Measurements from ENCODE around the gene FN3K.
"Not testable (repeated sequence)": the region's sequence is repeated elsewhere in the genome, so short reads cannot be mapped to it uniquely, and the experiment has no call there.

The FN3K gene

DNA sequence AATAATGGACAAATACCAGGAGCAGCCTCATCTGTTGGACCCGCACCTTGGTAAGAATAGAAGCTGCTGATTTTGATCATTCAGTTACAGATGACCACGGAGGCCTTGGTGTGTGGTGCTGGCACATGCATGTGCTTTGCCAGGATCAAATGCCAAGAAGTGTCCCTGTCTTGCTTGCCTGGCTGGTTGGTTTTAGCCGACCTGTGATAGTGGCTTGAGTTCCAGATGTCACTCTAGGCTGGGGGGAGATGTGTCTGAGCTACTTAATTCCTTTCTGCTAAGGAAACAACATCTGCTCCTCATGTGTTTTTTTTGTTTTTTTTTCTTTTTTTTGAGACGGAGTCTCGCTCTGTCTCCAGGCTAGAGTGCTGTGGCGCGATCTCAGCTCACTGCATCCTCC is 20.8 kb downstream of the FN3K start:
- Histone ChIP-seq H3K36me3 (ENCODE audit: low read depth) (peaks cover 37% of the 10 kb centered on the region), H3K27me3 (ENCODE audit: insufficient read depth, poor library complexity, severe bottlenecking) (no peaks in the 10 kb centered on the region), H3K4me3 (ENCODE audit: severe bottlenecking) (no peak overlapping the region), H3K9me3 (ENCODE audit: severe bottlenecking) (no peaks in the 10 kb centered on the region), H3K27ac (ENCODE audit: poor library complexity, severe bottlenecking) (no peak overlapping the region), H3K4me1 (ENCODE audit: insufficient read depth, poor library complexity, severe bottlenecking) (peaks cover 7% of the 10 kb centered on the region)
- TF ChIP-seq, protein P1, sequence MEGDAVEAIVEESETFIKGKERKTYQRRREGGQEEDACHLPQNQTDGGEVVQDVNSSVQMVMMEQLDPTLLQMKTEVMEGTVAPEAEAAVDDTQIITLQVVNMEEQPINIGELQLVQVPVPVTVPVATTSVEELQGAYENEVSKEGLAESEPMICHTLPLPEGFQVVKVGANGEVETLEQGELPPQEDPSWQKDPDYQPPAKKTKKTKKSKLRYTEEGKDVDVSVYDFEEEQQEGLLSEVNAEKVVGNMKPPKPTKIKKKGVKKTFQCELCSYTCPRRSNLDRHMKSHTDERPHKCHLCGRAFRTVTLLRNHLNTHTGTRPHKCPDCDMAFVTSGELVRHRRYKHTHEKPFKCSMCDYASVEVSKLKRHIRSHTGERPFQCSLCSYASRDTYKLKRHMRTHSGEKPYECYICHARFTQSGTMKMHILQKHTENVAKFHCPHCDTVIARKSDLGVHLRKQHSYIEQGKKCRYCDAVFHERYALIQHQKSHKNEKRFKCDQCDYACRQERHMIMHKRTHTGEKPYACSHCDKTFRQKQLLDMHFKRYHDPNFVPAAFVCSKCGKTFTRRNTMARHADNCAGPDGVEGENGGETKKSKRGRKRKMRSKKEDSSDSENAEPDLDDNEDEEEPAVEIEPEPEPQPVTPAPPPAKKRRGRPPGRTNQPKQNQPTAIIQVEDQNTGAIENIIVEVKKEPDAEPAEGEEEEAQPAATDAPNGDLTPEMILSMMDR (IDR thresholded peaks at IDR 0.05; ENCODE audit: poor library complexity, severe bottlenecking) = no peak
- no peak for ATAC-seq (ENCODE audit: low read depth)
- no peak for DNase-seq (ENCODE audit: low spot score)

DNA sequence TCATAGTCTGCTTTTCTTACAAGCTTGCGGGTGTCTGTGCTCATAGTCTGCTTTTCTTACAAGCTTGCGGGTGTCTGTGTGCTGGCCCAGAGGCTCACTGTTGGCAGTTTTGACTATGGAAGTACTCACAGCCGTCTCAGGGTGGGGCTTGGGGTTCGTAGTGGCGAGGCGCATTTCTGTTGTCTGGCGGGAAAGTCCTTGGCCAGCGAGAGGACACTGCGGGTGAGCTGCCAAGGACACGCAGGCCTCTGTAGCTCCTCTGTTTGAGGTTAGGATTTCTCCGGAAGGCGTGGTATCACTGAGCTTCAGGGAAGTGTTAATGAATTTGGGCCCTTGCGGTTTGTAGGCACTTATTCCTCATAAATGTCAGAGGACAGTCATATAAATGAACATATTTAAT is 30.0 kb downstream of the FN3K start:
- DNase-seq (ENCODE audit: low spot score) (no peak), ATAC-seq (ENCODE audit: low read depth) (no peak)
- peaks cover 77% of the 10 kb centered on the region for H3K36me3 ChIP-seq (ENCODE audit: low read depth)
- no peaks in the 10 kb centered on the region for H3K27me3 ChIP-seq (ENCODE audit: insufficient read depth, poor library complexity, severe bottlenecking)
- no peak overlapping the region for H3K27ac ChIP-seq (ENCODE audit: poor library complexity, severe bottlenecking)
- H3K9me3 ChIP-seq (ENCODE audit: severe bottlenecking) = no peaks in the 10 kb centered on the region
- no peak overlapping the region for H3K4me3 ChIP-seq (ENCODE audit: severe bottlenecking)
- TF ChIP-seq, protein P1 (IDR thresholded peaks at IDR 0.05; ENCODE audit: poor library complexity, severe bottlenecking) = no peak
- no peaks in the 10 kb centered on the region for H3K4me1 ChIP-seq (ENCODE audit: insufficient read depth, poor library complexity, severe bottlenecking)

DNA sequence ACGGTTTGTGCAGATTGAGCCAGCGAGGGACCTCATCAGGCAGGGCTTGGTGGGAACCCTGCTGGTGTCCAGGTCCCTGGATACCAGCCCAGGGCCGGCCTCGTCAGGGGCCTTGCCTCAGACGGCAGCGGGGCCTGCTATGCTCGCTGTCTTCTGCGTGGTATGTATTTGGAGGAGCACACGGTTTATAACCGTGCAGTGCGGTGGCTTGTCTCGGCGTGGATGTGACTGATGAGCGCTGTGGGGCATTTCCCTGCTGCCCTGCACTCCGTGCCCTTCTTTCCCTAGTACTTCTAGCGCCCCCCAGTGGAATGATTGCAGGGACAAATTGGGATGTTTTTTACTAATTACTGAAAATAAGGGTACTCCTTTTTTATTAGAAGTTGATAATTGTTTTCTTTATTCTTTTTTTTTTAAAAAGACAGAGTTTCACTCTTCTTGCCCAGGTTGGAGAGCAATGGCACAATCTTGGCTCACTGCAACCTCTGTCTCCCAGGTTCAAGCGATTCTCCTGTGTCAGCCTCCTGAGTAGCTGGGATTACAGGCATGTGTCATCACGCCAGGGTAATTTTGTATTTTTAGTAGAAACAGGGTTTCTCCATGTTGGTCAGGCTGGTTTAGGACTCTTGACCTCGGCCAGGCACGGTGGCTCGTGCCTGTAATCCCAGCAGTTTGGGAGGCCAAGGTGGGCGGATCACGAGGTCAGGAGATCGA is 31.8 kb downstream of the FN3K start:
- H3K4me1 ChIP-seq (ENCODE audit: insufficient read depth, poor library complexity, severe bottlenecking) = no peaks in the 10 kb centered on the region

DNA sequence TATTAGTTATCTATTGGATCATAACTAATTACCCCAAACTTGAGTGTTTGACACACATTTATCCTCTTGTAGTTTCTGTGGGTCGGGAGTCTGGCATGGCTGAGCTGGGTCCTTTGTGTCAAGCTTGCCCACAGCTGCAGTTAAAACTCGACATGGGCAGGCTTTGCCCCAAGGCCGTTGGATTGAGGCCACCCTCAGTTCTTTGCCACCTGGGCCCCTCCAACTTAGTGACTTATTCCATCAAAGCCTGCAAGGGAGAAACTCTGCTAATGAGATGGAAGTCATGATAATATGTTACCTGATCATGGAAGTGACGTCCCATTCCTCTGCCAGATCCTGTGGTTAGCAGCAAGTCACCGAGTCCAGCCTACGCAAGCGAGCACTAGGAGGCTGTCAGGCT is 33.6 kb downstream of the FN3K start:
- TF ChIP-seq, protein P1 (IDR thresholded peaks at IDR 0.05; ENCODE audit: poor library complexity, severe bottlenecking) = no peak
- Histone ChIP-seq H3K27me3 (ENCODE audit: insufficient read depth, poor library complexity, severe bottlenecking) (no peaks in the 10 kb centered on the region), H3K27ac (ENCODE audit: poor library complexity, severe bottlenecking) (no peak overlapping the region), H3K4me3 (ENCODE audit: severe bottlenecking) (no peak overlapping the region), H3K9me3 (ENCODE audit: severe bottlenecking) (no peaks in the 10 kb centered on the region), H3K36me3 (ENCODE audit: low read depth) (peaks cover 57% of the 10 kb centered on the region), H3K4me1 (ENCODE audit: insufficient read depth, poor library complexity, severe bottlenecking) (no peaks in the 10 kb centered on the region)
- DNase-seq (ENCODE audit: low spot score) (no peak), ATAC-seq (ENCODE audit: low read depth) (no peak)

More for the DNA sequence above, 31.8 kb downstream of the FN3K start:
- ATAC-seq (ENCODE audit: low read depth) = 0 out of 3 replicates have a peak, but pooled peaks have one; percentile 21
- no peaks in the 10 kb centered on the region for H3K27me3 ChIP-seq (ENCODE audit: insufficient read depth, poor library complexity, severe bottlenecking)
- H3K4me3 ChIP-seq (ENCODE audit: severe bottlenecking) = no peak overlapping the region
- no peak overlapping the region for H3K27ac ChIP-seq (ENCODE audit: poor library complexity, severe bottlenecking)
- peaks cover 64% of the 10 kb centered on the region for H3K36me3 ChIP-seq (ENCODE audit: low read depth)
- DNase-seq (ENCODE audit: low spot score) = no peak
- H3K9me3 ChIP-seq (ENCODE audit: severe bottlenecking) = no peaks in the 10 kb centered on the region
- TF ChIP-seq, protein P1 (IDR thresholded peaks at IDR 0.05; ENCODE audit: poor library complexity, severe bottlenecking) = peak; percentile 58

DNA sequence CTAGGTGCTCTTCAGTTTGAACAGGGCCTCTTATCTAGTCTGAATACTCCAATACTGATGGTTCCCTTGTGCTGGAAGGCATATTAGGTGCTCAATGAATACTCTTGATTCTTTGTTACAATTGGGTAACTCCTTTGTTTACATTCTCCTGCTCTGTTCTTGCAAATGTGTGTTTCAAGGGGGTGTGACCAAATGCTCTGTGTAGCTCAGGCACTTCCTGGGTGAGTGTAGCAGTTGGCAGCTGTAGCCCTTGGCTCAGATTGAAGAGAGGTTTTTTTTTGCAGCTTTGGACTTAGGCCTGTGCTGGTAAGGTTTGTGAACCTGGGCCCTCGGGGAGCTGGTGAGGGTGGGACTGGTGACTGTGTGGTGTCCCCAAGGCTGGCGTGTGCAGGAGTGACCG is 36.6 kb downstream of the FN3K start:
- TF ChIP-seq, protein P1 (IDR thresholded peaks at IDR 0.05; ENCODE audit: poor library complexity, severe bottlenecking) = no peak
- no peaks in the 10 kb centered on the region for H3K9me3 ChIP-seq (ENCODE audit: severe bottlenecking)
- H3K4me3 ChIP-seq (ENCODE audit: severe bottlenecking) = no peak overlapping the region
- peak; percentile 80 for ATAC-seq (ENCODE audit: low read depth)
- no peaks in the 10 kb centered on the region for H3K27me3 ChIP-seq (ENCODE audit: insufficient read depth, poor library complexity, severe bottlenecking)
- H3K27ac ChIP-seq (ENCODE audit: poor library complexity, severe bottlenecking) = no peak overlapping the region
- DNase-seq (ENCODE audit: low spot score) = no peak
- H3K4me1 ChIP-seq (ENCODE audit: insufficient read depth, poor library complexity, severe bottlenecking) = no peaks in the 10 kb centered on the region
- H3K36me3 ChIP-seq (ENCODE audit: low read depth) = peaks cover 56% of the 10 kb centered on the region

DNA sequence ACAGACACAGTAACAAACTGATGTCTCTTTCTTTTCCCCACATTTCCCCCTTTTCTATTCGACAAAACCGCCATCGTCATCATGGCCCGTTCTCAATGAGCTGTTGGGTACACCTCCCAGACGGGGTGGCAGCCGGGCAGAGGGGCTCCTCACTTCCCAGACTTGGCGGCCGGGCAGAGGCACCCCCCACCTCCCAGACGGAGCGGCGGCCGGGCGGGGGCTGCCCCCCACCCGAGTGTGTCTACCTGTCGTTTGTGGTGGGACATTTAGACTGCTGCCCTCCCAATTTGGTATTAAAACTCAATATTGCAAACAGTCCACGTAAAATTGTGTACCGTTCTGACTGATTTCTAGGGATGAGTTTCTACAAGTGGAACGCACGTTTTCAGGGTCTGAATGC is 39.0 kb downstream of the FN3K start:
- not testable (repeated sequence) for H3K27me3 ChIP-seq (ENCODE audit: insufficient read depth, poor library complexity, severe bottlenecking); H3K4me3 ChIP-seq (ENCODE audit: severe bottlenecking); H3K9me3 ChIP-seq (ENCODE audit: severe bottlenecking); ATAC-seq (ENCODE audit: low read depth); DNase-seq (ENCODE audit: low spot score); H3K27ac ChIP-seq (ENCODE audit: poor library complexity, severe bottlenecking); H3K4me1 ChIP-seq (ENCODE audit: insufficient read depth, poor library complexity, severe bottlenecking)
- peaks cover 37% of the 10 kb centered on the region for H3K36me3 ChIP-seq (ENCODE audit: low read depth)

Data from RWPE2 (cell line).